GM12878 (cell line): ENCODE data around the gene EPB41L1. TPM values are rescaled to one million over a fixed set of nuclear protein-coding genes. Genes with fewer than 3 reads are reported as not detected.

Source experiments
- CEBPB ChIP-seq, 2 experiments: fragments of 150-350 bp in 1 of 2; IDR thresholded peaks; 2 replicates each; pipeline ENCODE4 v1.6.1; 2012 to 2014; ENCODE audit warnings: low read depth in 2 of 2, low read length in 2 of 2, borderline replicate concordance in 1 of 2, inconsistent platforms in 1 of 2
- IKZF2 ChIP-seq, 2 experiments: fragments of 450-650 bp; IDR thresholded peaks; 2 replicates each; pipeline ENCODE4 v1.6.1; 2017; ENCODE audit warnings: mild to moderate bottlenecking in 2 of 2, moderate library complexity in 2 of 2
- NFYA ChIP-seq: IDR thresholded peaks from 2 replicates; pipeline ENCODE4 v1.6.1; 2011; ENCODE audit warnings: low read depth, mild to moderate bottlenecking, low read length, improper control_type of control experiment, borderline replicate concordance
- POLR2AphosphoS5 ChIP-seq: IDR thresholded peaks from 2 replicates; pipeline ENCODE4 v1.6.1; 2011; ENCODE audit warnings: mild to moderate bottlenecking, low read length, inconsistent platforms
- RCOR1 ChIP-seq: conservative IDR thresholded peaks from 2 replicates; pipeline ENCODE4 v1.6.1; 2012; ENCODE audit warnings: low read depth, low read length, improper control_type of control experiment
- SIN3A ChIP-seq: IDR thresholded peaks from 2 replicates; pipeline ENCODE4 v1.6.1; 2012; ENCODE audit warnings: low read depth, low read length, improper control_type of control experiment
- SP1 ChIP-seq: IDR thresholded peaks from one replicate; pipeline ENCODE4 v1.6.1; 2011; ENCODE audit warnings: low read depth, low read length
- SREBF1 ChIP-seq: IDR thresholded peaks from 2 replicates; pipeline ENCODE4 v1.6.1; 2012; ENCODE audit warnings: mild to moderate bottlenecking, low read length
- SREBF2 ChIP-seq: IDR thresholded peaks from 2 replicates; pipeline ENCODE4 v1.6.1; 2012; ENCODE audit warnings: mild to moderate bottlenecking, low read length
- TAF1 ChIP-seq: IDR thresholded peaks from 2 replicates; pipeline ENCODE4 v1.6.1; 2011; ENCODE audit warnings: mild to moderate bottlenecking, low read depth, low read length, borderline replicate concordance
- polyA plus RNA-seq, 11 experiments: library from polyadenylated mRNA; depleted of rRNA in 4 of 11; unstranded in 6 of 11; stranded (reverse) in 5 of 11; fragments of >200 nt; fragmentation: Nextera tagmentation in 4 of 11; fragmentation: Illumina TruSeq in 1 of 11; extraction: Ambion mirVana in 4 of 11; extraction: Trizol in 1 of 11; gene quantifications; 1 replicate in 1 of 11; 2 replicates in 10 of 11; pipeline versions ENCODE4 v1.2.1 to v1.2.3, GENCODE V29; 2011 to 2016; ENCODE audit warnings: inconsistent platforms in 2 of 11, missing spikeins in 2 of 11, low read depth in 1 of 11
- total RNA-seq, 4 experiments: library from RNA; depleted of rRNA in 3 of 4; stranded (reverse); fragments of >200 nt in 3 of 4; fragmentation: Illumina TruSeq in 1 of 4; extraction: Trizol in 1 of 4; gene quantifications; 2 replicates each; pipeline versions ENCODE4 v1.2.1 to v1.2.3, GENCODE V29; 2013 to 2021
- TF ChIP-seq, protein P1 (sequence below): IDR thresholded peaks from 2 replicates; pipeline ENCODE4 v1.6.1; 2012; ENCODE audit warnings: mild to moderate bottlenecking, low read depth, low read length
- TF ChIP-seq, protein P2 (sequence below): fragments of 450-650 bp; IDR thresholded peaks from 2 replicates; pipeline ENCODE4 v1.6.1; 2018; ENCODE audit warnings: mild to moderate bottlenecking, low read depth, moderate library complexity; ENCODE audit not compliant: partially characterized antibody
- TF ChIP-seq, protein P3 (sequence below): fragments of 450-650 bp; IDR thresholded peaks from 2 replicates; pipeline ENCODE4 v1.6.1; 2017; ENCODE audit warnings: mild to moderate bottlenecking, moderate library complexity
- TF ChIP-seq, protein P4 (sequence below): fragments of 450-650 bp; IDR thresholded peaks from 2 replicates; pipeline ENCODE4 v1.6.1; 2017; ENCODE audit warnings: mild to moderate bottlenecking, low read depth, inconsistent platforms; ENCODE audit not compliant: poor library complexity, severe bottlenecking
- TF ChIP-seq, protein P5 (sequence below): IDR thresholded peaks from 2 replicates; pipeline ENCODE4 v1.6.1; 2012; ENCODE audit warnings: low read depth, low read length, improper control_type of control experiment

Gene EPB41L1
- total and polyA plus RNA-seq, 10 of the 15 experiments (the other 5 are each of a cell fraction or from before 2014, with no cell fraction given): 0.08 to 3.2 (median 0.31) TPM

DNA sequence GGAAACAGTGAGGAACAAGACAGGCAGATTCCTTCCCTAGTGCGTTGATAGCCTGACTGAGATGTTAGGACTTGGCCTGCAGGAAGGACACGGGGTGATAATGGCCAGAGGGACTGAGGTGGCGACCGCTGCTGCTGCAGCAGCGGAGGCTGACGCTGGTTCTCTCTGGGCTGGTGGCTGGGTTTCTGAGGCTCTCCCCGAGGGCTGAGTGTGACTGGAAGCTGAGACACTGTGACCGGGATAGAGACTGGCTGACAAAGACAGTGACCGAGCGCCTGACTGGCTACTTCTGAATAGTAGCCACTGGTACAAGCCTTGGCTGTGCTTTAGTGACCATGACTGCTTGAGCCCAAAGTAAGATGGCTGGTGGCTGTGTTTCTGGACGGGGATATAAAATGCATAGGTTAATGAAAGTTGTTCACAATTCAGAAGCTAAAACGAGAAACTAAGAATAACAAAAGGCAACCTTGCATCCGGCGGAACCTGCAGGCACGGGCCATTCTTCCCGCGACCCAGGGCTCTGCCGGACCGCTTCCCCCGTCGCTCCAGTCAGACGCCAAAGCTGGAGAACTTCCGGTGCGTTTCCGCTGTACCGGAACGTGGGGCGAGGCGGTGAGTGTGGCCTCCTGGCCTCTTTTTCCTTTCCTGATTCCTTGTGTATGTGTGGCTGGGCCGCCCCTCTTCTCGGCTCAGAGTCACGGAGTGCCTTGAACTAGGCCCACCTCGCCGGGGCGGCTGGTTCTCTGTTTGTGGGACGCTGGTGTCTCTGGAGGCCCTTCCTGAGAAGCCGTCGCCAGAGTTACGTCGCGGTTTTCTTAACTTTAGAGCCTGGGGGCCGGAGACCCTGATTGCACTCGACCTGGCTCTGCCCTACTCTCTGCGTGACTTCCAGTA lies 81.6 kb downstream of the EPB41L1 start, which contains the start of gene AAR2 (continued):
- TF ChIP-seq, protein P1, sequence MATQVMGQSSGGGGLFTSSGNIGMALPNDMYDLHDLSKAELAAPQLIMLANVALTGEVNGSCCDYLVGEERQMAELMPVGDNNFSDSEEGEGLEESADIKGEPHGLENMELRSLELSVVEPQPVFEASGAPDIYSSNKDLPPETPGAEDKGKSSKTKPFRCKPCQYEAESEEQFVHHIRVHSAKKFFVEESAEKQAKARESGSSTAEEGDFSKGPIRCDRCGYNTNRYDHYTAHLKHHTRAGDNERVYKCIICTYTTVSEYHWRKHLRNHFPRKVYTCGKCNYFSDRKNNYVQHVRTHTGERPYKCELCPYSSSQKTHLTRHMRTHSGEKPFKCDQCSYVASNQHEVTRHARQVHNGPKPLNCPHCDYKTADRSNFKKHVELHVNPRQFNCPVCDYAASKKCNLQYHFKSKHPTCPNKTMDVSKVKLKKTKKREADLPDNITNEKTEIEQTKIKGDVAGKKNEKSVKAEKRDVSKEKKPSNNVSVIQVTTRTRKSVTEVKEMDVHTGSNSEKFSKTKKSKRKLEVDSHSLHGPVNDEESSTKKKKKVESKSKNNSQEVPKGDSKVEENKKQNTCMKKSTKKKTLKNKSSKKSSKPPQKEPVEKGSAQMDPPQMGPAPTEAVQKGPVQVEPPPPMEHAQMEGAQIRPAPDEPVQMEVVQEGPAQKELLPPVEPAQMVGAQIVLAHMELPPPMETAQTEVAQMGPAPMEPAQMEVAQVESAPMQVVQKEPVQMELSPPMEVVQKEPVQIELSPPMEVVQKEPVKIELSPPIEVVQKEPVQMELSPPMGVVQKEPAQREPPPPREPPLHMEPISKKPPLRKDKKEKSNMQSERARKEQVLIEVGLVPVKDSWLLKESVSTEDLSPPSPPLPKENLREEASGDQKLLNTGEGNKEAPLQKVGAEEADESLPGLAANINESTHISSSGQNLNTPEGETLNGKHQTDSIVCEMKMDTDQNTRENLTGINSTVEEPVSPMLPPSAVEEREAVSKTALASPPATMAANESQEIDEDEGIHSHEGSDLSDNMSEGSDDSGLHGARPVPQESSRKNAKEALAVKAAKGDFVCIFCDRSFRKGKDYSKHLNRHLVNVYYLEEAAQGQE: no peak; the same call in 1 of the 2 replicates
- TF ChIP-seq, protein P2, sequence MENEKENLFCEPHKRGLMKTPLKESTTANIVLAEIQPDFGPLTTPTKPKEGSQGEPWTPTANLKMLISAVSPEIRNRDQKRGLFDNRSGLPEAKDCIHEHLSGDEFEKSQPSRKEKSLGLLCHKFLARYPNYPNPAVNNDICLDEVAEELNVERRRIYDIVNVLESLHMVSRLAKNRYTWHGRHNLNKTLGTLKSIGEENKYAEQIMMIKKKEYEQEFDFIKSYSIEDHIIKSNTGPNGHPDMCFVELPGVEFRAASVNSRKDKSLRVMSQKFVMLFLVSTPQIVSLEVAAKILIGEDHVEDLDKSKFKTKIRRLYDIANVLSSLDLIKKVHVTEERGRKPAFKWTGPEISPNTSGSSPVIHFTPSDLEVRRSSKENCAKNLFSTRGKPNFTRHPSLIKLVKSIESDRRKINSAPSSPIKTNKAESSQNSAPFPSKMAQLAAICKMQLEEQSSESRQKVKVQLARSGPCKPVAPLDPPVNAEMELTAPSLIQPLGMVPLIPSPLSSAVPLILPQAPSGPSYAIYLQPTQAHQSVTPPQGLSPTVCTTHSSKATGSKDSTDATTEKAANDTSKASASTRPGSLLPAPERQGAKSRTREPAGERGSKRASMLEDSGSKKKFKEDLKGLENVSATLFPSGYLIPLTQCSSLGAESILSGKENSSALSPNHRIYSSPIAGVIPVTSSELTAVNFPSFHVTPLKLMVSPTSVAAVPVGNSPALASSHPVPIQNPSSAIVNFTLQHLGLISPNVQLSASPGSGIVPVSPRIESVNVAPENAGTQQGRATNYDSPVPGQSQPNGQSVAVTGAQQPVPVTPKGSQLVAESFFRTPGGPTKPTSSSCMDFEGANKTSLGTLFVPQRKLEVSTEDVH: peak; percentile 87
- TF ChIP-seq SIN3A: peak; percentile 80
- TF ChIP-seq CEBPB (IDR thresholded peaks at IDR 0.05; ENCODE audit: borderline replicate concordance in 1 of 2, low read depth in 2 of 2, low read length in 2 of 2): no peak
- TF ChIP-seq, protein P3, sequence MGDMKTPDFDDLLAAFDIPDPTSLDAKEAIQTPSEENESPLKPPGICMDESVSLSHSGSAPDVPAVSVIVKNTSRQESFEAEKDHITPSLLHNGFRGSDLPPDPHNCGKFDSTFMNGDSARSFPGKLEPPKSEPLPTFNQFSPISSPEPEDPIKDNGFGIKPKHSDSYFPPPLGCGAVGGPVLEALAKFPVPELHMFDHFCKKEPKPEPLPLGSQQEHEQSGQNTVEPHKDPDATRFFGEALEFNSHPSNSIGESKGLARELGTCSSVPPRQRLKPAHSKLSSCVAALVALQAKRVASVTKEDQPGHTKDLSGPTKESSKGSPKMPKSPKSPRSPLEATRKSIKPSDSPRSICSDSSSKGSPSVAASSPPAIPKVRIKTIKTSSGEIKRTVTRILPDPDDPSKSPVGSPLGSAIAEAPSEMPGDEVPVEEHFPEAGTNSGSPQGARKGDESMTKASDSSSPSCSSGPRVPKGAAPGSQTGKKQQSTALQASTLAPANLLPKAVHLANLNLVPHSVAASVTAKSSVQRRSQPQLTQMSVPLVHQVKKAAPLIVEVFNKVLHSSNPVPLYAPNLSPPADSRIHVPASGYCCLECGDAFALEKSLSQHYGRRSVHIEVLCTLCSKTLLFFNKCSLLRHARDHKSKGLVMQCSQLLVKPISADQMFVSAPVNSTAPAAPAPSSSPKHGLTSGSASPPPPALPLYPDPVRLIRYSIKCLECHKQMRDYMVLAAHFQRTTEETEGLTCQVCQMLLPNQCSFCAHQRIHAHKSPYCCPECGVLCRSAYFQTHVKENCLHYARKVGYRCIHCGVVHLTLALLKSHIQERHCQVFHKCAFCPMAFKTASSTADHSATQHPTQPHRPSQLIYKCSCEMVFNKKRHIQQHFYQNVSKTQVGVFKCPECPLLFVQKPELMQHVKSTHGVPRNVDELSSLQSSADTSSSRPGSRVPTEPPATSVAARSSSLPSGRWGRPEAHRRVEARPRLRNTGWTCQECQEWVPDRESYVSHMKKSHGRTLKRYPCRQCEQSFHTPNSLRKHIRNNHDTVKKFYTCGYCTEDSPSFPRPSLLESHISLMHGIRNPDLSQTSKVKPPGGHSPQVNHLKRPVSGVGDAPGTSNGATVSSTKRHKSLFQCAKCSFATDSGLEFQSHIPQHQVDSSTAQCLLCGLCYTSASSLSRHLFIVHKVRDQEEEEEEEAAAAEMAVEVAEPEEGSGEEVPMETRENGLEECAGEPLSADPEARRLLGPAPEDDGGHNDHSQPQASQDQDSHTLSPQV: no peak
- no peak for TF ChIP-seq NFYA
- TF ChIP-seq TAF1: peak; percentile 98
- TF ChIP-seq SREBF1: no peak
- TF ChIP-seq SREBF2: peak; percentile 44; the same call in 1 of the 2 replicates
- TF ChIP-seq, protein P4, sequence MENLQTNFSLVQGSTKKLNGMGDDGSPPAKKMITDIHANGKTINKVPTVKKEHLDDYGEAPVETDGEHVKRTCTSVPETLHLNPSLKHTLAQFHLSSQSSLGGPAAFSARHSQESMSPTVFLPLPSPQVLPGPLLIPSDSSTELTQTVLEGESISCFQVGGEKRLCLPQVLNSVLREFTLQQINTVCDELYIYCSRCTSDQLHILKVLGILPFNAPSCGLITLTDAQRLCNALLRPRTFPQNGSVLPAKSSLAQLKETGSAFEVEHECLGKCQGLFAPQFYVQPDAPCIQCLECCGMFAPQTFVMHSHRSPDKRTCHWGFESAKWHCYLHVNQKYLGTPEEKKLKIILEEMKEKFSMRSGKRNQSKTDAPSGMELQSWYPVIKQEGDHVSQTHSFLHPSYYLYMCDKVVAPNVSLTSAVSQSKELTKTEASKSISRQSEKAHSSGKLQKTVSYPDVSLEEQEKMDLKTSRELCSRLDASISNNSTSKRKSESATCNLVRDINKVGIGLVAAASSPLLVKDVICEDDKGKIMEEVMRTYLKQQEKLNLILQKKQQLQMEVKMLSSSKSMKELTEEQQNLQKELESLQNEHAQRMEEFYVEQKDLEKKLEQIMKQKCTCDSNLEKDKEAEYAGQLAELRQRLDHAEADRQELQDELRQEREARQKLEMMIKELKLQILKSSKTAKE: no peak
- TF ChIP-seq RCOR1: no peak; the same call in 1 of the 2 replicates
- TF ChIP-seq, protein P5, sequence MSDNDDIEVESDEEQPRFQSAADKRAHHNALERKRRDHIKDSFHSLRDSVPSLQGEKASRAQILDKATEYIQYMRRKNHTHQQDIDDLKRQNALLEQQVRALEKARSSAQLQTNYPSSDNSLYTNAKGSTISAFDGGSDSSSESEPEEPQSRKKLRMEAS: peak; percentile 78
- TF ChIP-seq SP1: peak; percentile 69
- peak; percentile 92 for TF ChIP-seq POLR2AphosphoS5
- peak in 1 of 2 experiments; percentile 36; a peak in 1 of 4 replicates for TF ChIP-seq IKZF2 (IDR thresholded peaks at IDR 0.05)
